ENCODE results near the gene WDCP.
"Not testable (repeated sequence)": the region's sequence is repeated elsewhere in the genome, so short reads cannot be mapped to it uniquely, and the experiment has no call there.

The WDCP gene, protein sequence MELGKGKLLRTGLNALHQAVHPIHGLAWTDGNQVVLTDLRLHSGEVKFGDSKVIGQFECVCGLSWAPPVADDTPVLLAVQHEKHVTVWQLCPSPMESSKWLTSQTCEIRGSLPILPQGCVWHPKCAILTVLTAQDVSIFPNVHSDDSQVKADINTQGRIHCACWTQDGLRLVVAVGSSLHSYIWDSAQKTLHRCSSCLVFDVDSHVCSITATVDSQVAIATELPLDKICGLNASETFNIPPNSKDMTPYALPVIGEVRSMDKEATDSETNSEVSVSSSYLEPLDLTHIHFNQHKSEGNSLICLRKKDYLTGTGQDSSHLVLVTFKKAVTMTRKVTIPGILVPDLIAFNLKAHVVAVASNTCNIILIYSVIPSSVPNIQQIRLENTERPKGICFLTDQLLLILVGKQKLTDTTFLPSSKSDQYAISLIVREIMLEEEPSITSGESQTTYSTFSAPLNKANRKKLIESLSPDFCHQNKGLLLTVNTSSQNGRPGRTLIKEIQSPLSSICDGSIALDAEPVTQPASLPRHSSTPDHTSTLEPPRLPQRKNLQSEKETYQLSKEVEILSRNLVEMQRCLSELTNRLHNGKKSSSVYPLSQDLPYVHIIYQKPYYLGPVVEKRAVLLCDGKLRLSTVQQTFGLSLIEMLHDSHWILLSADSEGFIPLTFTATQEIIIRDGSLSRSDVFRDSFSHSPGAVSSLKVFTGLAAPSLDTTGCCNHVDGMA

DNA sequence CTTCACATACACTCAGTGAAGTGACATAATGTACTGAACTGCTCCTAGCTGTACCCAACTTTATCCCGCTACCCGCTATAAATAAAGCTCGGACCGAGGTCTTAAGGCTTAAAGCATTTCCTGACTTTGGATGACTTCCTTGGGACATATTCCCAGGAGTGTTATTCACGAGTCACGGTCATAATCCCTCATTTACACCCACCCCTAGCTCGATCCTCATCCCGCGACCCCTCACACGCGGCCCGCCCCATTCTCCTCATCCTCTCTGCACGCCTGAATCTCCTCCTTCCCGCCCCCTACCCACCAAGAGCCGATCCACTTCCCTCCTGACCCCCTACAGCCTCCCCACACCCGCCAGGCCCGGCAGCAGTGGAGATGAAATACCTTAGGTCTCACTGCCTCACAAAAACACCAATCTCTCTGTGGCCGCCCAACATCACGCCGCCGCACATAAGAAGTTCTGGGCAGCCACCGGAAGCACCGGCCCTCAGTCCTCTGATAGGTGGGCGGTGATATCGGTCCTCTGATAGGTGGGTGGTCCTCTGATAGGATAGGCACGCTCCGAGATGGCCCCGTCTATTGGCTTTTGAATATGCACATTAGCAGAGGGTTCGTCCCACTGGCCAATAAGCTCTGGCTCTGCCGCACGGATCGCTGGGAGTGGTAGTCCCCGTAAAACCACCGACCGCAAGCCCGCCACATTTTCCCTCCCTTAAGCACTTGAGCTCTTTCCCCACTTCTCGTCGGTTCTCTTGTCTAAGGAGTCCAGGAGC is at the start of gene WDCP:
TSS of gene WDCP (minus strand) at position 462 of the 773 bp plus-strand sequence. CDS start 7,897 bp downstream, outside the sequence.
- peak; percentile 99 for DNase-seq

DNA sequence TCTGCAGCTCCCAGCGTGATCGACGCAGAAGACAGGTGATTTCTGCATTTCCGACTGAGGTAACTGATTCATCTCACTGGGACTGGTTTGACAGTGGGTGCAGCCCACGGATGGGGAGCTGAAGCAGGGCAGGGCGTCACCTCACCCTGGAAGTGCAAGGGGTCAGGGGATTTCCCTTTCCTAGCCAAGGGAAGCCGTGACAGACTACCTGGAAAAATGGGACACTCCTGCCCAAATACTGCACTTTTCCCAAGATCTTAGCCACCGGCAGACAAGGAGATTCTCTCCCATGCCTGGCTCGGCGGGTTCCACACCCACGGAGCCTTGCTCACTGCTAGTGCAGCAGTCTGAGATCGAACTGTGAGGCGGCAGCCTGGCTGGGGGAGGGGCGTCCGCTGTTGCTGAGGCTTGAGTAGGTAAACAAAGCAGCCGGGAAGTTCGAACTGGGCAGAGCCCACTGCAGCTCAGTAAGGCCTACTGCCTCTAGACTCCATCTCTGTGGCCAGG is 48.0 kb upstream of the WDCP start:
- not testable (repeated sequence) for DNase-seq

DNA sequence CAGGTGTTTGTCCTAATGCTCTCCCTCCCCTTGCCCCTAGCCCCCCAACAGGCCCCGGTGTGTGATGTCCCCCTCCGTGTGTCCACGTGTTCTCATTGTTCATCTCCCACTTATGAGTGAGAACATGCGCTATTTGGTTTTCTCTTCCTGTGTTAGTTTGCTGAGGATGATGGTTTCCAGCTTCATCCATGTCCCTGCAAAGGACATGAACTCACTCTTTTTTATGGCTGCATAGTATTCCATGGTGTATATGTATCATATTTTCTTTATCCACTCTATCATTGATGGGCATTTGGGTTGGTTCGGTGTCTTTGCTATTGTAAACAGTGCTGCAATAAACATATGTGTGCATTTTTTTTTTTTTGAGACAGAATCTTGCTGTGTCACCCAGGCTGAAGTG is 46.1 kb upstream of the WDCP start:
- DNase-seq: not testable (repeated sequence)

DNA sequence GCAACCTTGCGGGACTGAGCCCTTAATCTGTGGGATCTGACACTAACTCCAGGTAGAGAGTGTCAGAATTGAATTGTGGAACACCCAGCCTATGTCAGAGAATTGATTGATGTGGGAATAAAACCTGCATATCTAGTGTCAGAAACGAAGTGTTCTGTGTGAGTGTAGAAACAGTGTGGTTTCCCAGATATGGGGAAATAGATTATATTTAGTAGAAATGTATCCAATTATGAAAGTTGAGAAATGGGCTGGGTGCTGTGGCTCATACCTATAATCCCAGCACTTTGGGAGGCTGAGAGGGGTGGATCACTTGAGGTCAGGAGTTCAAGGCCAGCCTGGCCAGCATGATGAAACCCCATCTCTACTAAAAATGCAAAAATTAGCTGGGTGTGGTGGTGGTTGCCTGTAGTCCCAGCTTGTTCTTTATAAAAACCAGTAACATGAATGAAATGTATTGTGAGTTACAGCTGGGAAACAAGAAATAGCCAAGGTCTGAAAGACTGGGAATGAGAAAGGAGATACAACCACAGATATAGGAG is 41.7 kb upstream of the WDCP start:
- no peak for DNase-seq

DNA sequence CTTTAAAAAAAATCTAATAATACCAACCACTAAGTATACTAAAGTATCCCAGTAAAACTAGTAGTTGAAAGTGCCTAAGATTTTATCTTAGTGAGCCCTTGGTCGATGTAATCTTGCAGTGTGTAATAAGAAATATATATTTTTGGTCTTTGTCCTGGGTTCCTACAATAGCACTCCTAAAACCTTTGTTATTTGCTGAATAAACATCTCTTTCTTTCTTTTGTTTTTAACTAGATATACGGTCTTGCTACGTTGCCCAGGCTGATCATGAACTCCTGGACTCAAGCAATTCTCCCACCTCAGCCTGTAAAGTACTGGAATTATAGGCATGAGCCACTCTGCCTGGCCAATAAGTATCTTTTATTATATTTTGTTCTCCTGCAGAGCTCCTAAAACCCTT is 39.8 kb upstream of the WDCP start:
- DNase-seq: no peak

DNA sequence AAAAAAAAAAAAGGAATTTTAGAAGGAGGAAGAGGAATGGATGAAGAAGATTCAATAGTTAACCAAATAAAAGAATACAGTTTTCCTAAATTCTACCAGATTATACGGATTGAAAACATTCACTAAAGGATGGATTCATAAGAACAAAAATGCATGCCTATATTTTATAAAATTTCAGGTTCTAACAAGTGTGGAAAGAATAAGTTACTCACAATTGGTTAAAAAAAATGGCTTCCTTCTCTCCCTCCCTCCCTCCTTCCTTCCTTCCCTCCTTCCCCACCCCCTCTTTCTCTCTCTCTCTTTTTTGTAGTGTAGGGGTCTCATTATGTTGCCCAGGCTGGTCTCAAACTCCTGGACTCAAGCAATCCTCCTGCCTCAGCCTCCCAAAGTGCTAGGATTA is 39.0 kb upstream of the WDCP start:
- DNase-seq: no peak

DNA sequence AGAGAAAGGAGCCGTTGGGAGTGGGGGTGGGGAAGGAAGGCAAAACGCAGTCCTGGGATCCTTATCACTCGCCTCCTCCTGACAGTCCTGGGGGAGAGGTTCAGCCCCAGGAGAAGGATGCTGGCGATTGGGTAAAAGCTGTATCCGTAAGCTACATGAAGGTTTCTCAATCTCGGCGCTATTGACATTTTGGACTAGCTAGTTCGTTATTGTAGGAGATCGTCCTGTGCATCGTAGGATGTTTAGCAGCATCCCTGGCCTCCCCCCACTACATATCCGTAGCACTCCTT is 38.0 kb upstream of the WDCP start:
- no peak for DNase-seq

DNA sequence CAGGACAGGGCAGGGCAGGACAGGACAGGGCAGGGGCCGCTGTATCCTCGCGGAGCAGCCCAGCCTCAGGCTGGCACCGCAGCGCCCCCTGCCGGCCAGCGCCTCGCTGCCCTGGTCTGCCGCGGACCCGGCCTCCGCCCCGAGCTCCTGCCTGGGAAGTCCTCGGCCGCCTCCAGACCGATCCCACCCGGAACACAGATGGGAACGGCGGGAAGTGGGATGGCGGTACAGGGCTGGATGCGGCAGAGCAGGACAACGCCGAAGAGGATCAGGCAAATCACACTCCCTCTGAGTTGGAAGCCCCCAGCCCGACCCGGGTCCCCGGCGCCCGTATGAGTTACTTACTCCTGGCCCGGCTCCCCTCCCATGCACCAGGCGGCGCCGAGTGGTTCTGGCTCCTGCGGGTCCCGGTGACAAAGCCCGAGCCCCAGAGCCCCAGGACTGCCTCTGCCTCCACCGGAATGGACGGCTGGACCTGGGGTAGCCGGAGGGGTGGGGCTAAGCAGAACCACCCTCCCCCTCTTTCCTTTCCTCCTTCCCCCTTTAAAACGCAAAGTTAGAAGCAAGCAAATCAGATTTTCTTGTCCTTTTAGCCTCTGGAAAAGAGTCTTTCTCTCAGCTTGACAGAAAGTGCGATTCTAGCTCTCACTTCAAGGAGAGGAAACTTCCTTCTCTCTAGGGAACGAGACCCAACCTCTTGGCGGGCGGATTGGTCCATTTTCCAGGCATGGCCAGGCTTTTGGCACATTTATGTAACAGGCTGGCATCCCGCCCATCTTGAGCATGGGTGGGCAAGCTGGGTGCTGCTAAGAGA is 37.4 kb upstream of the WDCP start, which contains the start of gene TP53I3:
TSS of gene TP53I3 (minus strand) at position 449 of the 814 bp plus-strand sequence. CDS start 508 bp downstream, outside the sequence.
- DNase-seq: peak; percentile 86

DNA sequence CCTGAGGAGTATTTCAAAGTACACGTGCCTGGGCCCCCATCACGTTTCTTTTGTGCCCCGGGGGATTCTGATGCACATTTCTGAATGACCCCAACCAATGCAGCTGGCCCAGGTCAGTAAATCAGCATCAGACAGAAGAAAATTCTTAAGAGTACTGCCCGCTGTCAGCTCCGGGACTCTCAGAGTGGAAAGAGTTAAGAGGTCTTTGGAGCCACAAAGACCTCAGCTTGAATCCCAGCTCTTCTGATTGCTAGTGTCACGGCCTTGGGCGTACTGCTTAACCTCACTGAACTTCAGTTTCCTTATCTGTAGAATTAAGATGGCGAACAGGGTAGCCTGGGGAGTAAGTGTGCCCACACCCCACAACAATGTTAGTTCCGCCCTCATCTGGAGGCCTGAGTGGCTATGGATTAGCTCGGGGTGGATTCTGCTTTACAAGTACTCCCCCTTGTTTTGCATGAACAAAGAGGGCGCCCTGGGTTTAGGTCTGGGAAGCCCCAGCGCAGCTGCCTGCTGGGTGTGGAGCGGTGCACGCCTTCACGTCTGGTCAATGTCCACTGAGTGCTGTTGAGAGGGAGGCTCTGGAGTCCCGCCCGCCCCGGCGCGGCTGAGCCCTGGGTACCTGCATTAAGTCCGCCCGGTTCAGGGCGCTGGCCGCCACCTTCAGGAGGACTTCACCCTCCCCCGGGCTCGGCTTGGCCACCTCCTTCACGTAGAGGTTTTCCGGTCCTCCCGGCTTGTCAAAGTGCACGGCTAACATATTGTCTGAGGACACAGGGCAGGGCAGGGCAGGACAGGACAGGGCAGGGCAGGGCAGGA is 36.6 kb upstream of the WDCP start:
- no peak for DNase-seq

DNA sequence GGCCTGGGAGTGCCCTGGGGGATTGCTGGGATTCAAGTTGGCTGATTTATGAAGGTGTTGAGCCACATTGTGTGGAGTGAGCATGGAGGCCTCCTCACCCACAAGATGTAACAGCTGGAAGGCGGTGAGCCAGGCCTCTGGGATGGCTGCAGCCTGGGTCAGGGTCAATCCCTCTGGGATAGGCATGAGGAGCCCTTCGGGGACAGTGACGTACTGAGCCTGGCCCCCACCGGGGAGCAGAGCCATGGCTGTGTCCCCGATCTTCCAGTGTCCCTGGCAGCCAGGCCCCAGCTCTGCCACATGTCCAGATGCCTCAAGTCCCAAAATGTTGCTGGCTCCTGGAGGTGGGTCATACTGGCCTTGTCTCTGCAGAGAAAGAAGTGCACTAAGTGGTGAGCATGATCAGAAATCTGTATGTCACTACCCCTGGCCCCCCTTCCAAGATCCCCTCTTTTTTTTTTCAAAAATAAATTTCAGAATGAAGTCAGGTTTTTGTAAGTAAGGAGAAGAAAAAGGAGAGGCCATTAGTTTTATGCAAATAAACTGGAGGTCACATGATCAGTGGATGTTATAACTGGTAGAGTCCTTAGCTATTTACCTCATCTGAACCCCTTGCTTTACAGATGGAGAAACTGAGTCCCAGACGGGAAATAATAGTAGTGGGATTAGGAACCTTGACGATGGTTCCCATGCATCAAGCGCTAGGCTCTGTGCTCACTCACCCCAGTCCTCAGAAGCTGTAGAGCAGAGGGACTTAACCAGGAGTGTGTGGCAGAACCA is 35.8 kb upstream of the WDCP start:
- DNase-seq: no peak

DNA sequence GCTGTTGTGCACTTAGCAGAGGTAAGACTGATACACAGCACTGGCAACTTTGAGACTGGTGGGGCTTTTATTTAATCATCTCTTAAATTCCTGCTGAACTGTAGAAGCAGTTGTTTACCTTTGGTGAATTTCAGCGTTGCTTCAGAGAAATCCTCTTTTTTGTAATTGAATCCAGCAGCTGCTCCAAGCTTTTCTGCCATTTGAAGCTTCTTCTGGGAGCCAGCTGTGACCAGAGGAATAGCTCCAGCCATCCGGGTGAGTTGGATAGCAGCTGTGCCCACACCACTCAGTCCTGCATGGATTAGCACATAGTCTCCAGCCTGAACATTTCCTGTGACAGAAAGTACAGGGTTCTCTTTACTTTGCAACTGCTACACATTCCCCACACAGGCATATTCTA is 33.5 kb upstream of the WDCP start:
- no peak for DNase-seq

DNA sequence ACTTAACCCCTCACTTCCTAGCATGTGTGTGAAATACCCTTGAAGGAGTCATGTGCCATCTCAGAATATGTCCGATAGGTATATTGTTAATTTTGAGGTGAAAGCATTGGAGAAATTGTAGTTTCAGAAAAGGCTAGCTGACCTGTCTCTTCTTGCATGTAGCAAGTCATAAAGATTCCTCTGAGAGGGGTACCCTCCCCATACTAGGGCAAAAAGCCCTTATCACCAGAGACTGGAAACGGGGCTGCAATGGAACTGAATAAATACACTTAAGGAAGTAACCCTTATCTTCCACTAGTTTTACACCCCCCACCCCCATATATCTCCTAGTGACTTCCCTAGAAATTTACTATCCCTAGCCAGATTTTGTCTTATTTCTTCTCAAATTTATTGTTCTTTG is 30.7 kb upstream of the WDCP start:
- DNase-seq: no peak

DNA sequence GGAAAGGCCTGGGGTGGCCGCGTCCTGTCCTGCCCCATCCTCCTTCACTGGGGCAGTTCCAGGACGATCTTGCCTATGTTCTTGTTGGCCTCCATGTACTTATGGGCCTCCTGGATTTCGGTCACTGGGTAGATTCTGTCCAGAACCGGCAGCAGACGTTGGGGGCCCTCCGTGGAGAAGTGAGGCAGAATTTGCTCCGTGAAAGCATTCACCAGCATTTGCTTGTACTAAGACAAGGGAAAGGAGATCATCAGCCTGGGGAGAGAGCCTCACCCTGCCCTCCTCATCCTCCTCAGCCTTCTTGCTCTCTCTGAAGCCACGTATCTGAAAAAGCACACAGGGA is 30.3 kb upstream of the WDCP start:
- no peak for DNase-seq

DNA sequence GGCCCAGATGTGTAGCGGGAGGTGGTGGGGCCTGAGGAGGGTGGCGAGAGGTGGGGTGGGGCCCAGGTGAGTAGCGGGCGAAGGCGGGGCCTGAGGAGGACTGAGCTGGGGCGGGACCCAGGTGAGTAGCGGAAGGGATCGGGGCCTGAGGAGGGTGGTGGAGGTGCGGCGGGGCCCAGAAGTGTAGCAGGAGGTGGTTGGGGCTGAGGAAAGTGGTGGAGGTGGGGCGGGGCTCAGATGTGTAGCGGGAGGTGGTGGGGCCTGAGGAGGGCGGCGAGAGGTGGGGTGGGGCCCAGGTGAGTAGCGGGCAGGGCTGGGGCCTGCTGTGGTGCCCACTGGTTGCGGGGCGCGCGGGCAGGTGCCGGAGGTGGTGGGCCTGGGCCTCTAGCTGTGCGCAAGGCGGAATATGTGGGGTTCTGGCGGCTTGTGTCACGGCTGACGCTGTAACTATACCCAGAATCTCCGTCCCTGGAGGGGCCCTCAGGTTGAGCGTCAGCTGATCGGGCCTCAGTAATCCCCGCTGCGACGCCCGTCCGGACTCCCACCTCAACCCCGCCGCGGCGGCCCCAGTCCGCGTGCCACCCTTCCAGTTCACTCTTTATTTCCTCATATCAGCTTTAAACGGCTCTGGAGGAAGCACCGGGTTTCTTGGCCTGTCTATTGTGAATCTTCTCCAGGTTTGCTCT is 29.8 kb upstream of the WDCP start:
- peak; percentile 39 for DNase-seq

DNA sequence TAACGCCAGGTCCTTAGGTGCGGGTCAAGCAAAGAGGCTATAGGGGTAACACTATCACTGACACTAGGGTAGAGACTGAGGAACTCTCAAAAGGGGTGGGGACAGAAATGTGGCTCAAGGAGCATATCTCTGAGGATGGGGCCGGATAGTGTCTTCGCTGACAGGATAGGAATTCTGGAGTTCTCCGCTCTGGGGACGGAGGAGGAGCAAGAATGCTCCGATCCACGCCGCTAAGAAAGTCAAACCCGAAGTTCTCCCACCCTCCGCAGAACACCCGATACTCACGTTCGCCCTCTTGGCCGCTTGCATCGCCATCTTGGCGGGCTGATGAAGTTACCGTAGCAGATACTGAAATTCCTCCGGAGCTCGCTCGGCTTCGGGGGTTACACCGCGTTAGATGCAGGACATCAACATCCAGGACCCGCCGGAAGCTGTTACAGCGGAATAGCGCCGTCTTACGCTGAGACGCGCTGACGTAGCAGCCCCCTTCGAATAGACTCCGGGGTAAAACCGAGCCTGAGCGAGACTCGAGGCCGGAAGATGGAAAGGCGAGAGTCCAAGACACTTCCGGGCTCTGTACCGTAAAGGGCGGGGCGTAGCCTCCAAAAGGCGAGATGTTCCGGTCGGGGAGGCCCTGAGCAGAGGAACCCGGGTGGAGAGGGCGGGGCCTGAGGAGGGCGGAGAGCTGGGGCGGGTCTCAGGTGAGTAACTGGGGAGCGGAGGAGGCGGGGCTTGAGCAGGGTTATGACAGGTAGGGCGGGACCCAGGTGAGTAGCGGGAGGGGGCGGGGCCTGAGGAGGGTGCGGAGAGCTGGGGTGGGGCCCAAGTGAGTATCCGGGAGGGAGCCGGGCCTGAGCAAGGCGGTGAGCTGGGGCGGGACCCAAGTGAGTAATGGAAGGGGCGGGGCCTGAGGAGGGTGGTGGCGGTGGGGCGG is 29.0 kb upstream of the WDCP start, which contains the start of gene SF3B6:
TSS of gene SF3B6 (minus strand) at position 412 of the 934 bp plus-strand sequence. CDS start at position 315, 97 bp downstream.
- DNase-seq: peak; percentile 97

DNA sequence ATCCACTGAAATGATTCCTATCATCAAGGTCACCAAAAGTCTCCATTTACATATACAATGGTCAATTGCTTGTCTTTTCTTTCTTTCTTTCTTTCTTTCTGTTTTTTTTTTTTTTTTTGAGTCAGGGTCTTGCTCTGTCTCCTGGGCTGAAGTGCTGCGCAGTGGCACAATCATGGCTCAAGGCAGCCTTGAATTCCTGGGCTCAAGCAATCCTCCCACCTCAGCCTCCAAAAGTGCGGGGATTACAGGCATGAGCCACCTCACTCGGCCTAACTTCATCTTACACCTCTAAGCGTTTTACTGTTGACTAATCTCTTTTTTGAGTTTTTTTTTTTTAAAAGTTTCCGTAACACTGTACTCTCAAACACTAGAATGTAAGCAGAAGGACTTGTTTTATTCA is 28.1 kb upstream of the WDCP start:
- no peak for DNase-seq

DNA sequence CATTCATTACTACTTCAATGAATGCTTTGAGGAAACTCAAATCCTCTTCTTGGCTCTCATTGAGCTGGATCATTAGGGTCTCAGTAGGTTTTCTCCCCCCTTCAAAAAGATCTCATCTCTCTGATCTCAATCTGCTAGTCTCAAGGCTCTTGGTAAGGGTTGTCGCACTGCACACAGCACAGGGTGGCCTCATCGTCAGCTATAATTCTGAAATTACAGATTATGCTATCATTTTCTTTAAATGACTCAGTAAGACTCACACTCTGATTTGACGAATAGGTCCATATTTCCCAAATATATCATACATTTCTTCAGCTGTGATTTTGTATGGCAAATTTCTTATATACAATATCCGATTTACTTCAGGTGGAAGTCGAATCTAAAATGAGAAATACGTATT is 26.6 kb upstream of the WDCP start:
- DNase-seq: no peak

DNA sequence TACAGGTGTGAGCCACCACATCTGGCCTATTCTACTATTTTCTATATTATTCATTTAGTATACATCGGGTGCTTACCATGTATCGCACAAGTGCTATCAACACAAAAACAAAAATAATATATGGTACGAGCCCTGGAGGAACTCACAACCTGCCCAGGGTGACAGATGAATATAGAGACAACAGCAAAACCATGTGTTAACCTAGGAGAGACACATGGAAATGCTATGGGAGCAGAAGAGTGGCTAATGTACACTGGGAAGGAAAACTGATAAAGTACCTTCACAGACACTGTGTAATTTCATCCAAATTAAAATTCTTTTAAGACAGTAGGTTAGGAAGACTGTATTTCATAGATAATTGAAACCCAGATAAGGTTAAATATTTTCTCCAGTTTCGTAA is 25.1 kb upstream of the WDCP start:
- DNase-seq: no peak

DNA sequence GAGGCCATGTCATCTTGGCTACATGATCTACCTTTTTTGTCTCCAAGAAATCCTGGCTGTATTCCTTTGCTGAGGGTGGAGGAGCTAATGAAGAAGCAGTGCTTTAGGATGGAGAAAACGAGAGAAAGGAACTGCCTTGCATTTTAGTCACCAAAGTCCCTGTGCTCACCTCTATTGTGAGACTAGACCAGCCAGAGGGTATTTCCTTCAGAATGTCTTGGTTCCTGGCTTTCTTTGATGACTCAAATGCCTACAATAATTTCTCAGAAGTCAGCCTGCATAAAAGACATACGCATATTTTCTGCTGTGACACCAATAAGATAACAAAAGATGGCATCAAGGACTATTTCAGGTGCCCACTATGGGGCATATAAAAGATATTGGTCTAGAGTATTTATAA is 18.1 kb upstream of the WDCP start:
- DNase-seq: no peak
